Transverse colon (tissue), 3 donors: ENCODE data around the gene RUSF1.

Experiments used
- EP300 ChIP-seq: sonication (generic); formaldehyde crosslinking; IDR thresholded peaks from one replicate; pipeline ENCODE4 v1.6.1; 2017; ENCODE audit warnings: antibody characterized with exemption, low read depth
- POLR2A ChIP-seq: fragments of 450-650 bp; IDR thresholded peaks from one replicate; pipeline ENCODE4 v1.6.1; 2016; ENCODE audit warnings: antibody characterized with exemption, mild to moderate bottlenecking, moderate library complexity
- TF ChIP-seq, protein P1 (sequence below), 5 experiments: fragments of 200-600 bp in 3 of 5; fragments of 450-650 bp in 2 of 5; sonication (generic) in 3 of 5; IDR thresholded peaks; 1 replicate in 2 of 5; 2 replicates in 3 of 5; pipeline ENCODE4 v1.5.1; 2016 to 2017; ENCODE audit warnings: antibody characterized with exemption in 5 of 5, inconsistent platforms in 3 of 5, mild to moderate bottlenecking in 2 of 5, moderate library complexity in 1 of 5

DNA sequence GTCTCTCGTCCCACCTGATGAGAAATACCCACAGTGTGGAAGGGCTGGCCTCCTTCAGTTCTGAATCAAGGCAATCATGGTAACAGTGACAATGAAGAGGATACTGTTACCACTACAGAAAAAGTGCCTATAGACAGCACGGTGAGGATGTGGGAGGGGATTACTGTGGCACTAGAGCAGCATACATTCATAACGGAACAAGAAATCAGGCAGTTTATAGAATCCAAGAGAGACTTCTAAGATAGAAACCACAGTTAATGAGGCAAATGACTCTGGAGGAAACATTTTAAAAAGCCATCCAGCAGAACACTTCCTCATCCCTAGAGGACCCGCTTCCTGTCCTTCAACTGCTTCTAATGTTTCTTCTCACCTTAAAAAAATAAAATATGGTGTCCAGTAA is 2.7 kb downstream of the RUSF1 start:
- no peak for TF ChIP-seq EP300
- TF ChIP-seq, protein P1, sequence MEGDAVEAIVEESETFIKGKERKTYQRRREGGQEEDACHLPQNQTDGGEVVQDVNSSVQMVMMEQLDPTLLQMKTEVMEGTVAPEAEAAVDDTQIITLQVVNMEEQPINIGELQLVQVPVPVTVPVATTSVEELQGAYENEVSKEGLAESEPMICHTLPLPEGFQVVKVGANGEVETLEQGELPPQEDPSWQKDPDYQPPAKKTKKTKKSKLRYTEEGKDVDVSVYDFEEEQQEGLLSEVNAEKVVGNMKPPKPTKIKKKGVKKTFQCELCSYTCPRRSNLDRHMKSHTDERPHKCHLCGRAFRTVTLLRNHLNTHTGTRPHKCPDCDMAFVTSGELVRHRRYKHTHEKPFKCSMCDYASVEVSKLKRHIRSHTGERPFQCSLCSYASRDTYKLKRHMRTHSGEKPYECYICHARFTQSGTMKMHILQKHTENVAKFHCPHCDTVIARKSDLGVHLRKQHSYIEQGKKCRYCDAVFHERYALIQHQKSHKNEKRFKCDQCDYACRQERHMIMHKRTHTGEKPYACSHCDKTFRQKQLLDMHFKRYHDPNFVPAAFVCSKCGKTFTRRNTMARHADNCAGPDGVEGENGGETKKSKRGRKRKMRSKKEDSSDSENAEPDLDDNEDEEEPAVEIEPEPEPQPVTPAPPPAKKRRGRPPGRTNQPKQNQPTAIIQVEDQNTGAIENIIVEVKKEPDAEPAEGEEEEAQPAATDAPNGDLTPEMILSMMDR (IDR thresholded peaks at IDR 0.05), result no peak
- TF ChIP-seq POLR2A, result no peak
